Pancreas (tissue), 10 donors: ENCODE measurements around the gene UMPS. TPM values are rescaled to one million over a fixed set of nuclear protein-coding genes. Genes with fewer than 3 reads are reported as not detected.
A peak's percentile ranks its signal among the peaks of the same experiment; 100 is the strongest.

ENCODE experiments used
- ATAC-seq, 4 donors: fragments of 200-7000 bp; cut with Tn5 transposase; one replicate each; pipeline versions ENCODE4 v1.8.0 to v1.9.1; 2020; ENCODE audit warnings: mild to moderate bottlenecking in 4 of 4, moderate library complexity in 4 of 4
- DNase-seq, 6 donors: peaks; one replicate each; pipeline ENCODE4 v3.0.0-alpha.2; 2020
- FAIRE-seq: peaks from 2 replicates; lab custom pipeline; 2012; peaks lifted over from hg19 to GRCh38; lab: Jason Lieb, UNC
- H3K27ac ChIP-seq, 4 donors: fragments of 200-600 bp; sonication (generic); 1 replicate in 3 of 4; 2 replicates in 1 of 4; pipeline versions ENCODE4 v1.5.0 to v1.8.0; 2020
- H3K27me3 ChIP-seq, 4 donors: fragments of 200-600 bp; one replicate each; pipeline ENCODE4 v1.8.0; 2021
- H3K36me3 ChIP-seq, 3 donors: fragments of 200-600 bp; sonication (generic) in 1 of 3; one replicate each; pipeline versions ENCODE4 v1.5.0 to v1.8.0; 2020 to 2021
- H3K4me1 ChIP-seq, 3 donors: fragments of 200-600 bp; one replicate each; pipeline ENCODE4 v1.8.0; 2021
- H3K4me3 ChIP-seq, 4 donors: fragments of 200-600 bp; sonication (generic) in 2 of 4; one replicate each; pipeline versions ENCODE4 v1.5.0 to v1.8.0; 2020 to 2021
- H3K9me3 ChIP-seq, 4 donors: fragments of 200-600 bp; one replicate each; pipeline ENCODE4 v1.8.0; 2021
- CTCF ChIP-seq, 4 donors: fragments of 200-600 bp; sonication (generic) in 3 of 4; IDR thresholded peaks; one replicate each; pipeline versions ENCODE4 v1.5.0 to v1.8.0; 2021; ENCODE audit warnings: antibody characterized with exemption in 4 of 4
- WGBS, 2 donors: extraction: QIAGEN DNeasy Blood & Tissue Kit; methylation state at CpG; one replicate each; pipeline ENCODE4 v1.1.7; 2013; 5-methylcytosine and 5-hydroxymethylcytosine counted together
- intact Hi-C, 3 donors: fragments of 100-400 bp; cut with DNase I; formaldehyde crosslinking; loops; one replicate each; pipeline versions ENCODE4 v1.11.1 to v1.14.2; 2022
- polyA plus RNA-seq, 2 donors: library from polyadenylated mRNA; stranded (reverse); fragments of 200-250 nt; gene quantifications; one replicate each; pipeline ENCODE4 v1.2.3, GENCODE V29; 2013
- total RNA-seq, 6 donors: library from RNA; stranded (reverse); fragmentation: NEBNext Ultra II Directional in 4 of 6; extraction: Animal tissue kit (Norgen Biotek cat#: 25700) in 4 of 6; gene quantifications; one replicate each; pipeline versions ENCODE4 v1.2.1 to v1.2.4, GENCODE V29; 2021 to 2023
- donor health status: healthy with polysubstance abuse.
- donor health status: DM: no; HTN: no; CAD: no; lungs with moderate emphysema.
- donor health status: DM: no; HTN: no; CAD: no.
- donor health status: control.
- donor health status: control.
- donor health status: Bipolar disorder and iron deficiency.
- donor health status: DM: yes; HTN: yes; CAD: no.
- donor health status: DM: no; HTN: no; CAD: no.
- donor health status: DM: no; HTN: no; CAD: no.
- donor health status: DM: yes; HTN: yes; CAD: no.

UMPS gene
- total and polyA plus RNA-seq, 8 donors = 6.6 to 20.1 (median 11.1) TPM

- Histone ChIP-seq H3K4me1 (peaks cover 0 to 3% (median 0%) of the 10 kb centered on the region in 3 donors), H3K27ac (no peak overlapping the region), H3K9me3 (no peaks in the 10 kb centered on the region), H3K4me3 (no peak overlapping the region), H3K36me3 (no peaks in the 10 kb centered on the region), H3K27me3 (no peaks in the 10 kb centered on the region)
- intact Hi-C loops = no loop called here
- ATAC-seq (no peak), DNase-seq (no peak), FAIRE-seq (no peak)
- no peak for TF ChIP-seq CTCF (IDR thresholded peaks at IDR 0.05)
- 94 to 97% methylated on average over 4 of the region's 4 CpGs for WGBS, 2 donors
Measured at GRCh38 chr3:124783696-124784095, 53.4 kb downstream of the UMPS start.

- H3K4me1 ChIP-seq = peaks cover 0 to 3% (median 0%) of the 10 kb centered on the region in 3 donors
- no peaks in the 10 kb centered on the region for H3K36me3 ChIP-seq
- DNase-seq (no peak), ATAC-seq (peak in 1 of 4 donors; percentile 25), FAIRE-seq (no peak)
- TF ChIP-seq CTCF (IDR thresholded peaks at IDR 0.05) = no peak
- no peaks in the 10 kb centered on the region for H3K9me3 ChIP-seq
- no peaks in the 10 kb centered on the region for H3K27me3 ChIP-seq
- 80 to 83% methylated on average over 17 of the region's 17 CpGs for WGBS, 2 donors
- no peak overlapping the region for H3K4me3 ChIP-seq
- intact Hi-C loops = no loop called here
- no peak overlapping the region for H3K27ac ChIP-seq
Measured at GRCh38 chr3:124784686-124785382, 54.6 kb downstream of the UMPS start.

- no peak for TF ChIP-seq CTCF (IDR thresholded peaks at IDR 0.05)
- WGBS, 2 donors = 78 to 82% methylated on average over 3 of the region's 3 CpGs
- Histone ChIP-seq H3K4me3 (no peak overlapping the region), H3K27ac (no peak overlapping the region), H3K27me3 (no peaks in the 10 kb centered on the region), H3K9me3 (no peaks in the 10 kb centered on the region), H3K36me3 (no peaks in the 10 kb centered on the region), H3K4me1 (peaks cover 0 to 3% (median 0%) of the 10 kb centered on the region in 3 donors)
- FAIRE-seq = no peak
- peak in 1 of 4 donors; percentile 34 for ATAC-seq
- intact Hi-C loops = no loop called here
- no peak for DNase-seq
Measured at GRCh38 chr3:124785973-124786372, 55.7 kb downstream of the UMPS start.

GRCh38 chr3:124786511-124787241, 56.4 kb downstream of the UMPS start:
- Histone ChIP-seq H3K9me3 (no peaks in the 10 kb centered on the region), H3K4me3 (no peak overlapping the region), H3K27me3 (no peaks in the 10 kb centered on the region), H3K27ac (no peak overlapping the region), H3K36me3 (no peaks in the 10 kb centered on the region), H3K4me1 (peaks cover 0 to 3% (median 0%) of the 10 kb centered on the region in 3 donors)
- FAIRE-seq = no peak
- TF ChIP-seq CTCF (IDR thresholded peaks at IDR 0.05) = no peak
- ATAC-seq = peak in 3 of 4 donors; percentile 25 to 41 (median 26)
- intact Hi-C loops = no loop called here
- DNase-seq = no peak
- 74 to 84% methylated on average over 6 of the region's 6 CpGs for WGBS, 2 donors
